GM23338 (cell line): ENCODE data around the gene DRC1.

Experiments used
- CTCF ChIP-seq, 2 experiments: fragments of 200-600 bp in 1 of 2; sonication (generic) in 1 of 2; conservative IDR thresholded peaks; 2 replicates each; pipeline versions ENCODE4 v1.5.1 to v1.6.1; 2016 to 2017; ENCODE audit warnings: antibody characterized with exemption in 2 of 2, low read depth in 2 of 2, mild to moderate bottlenecking in 2 of 2, moderate library complexity in 1 of 2
- EZH2 ChIP-seq: fragments of 200-600 bp; sonication (generic); IDR thresholded peaks from one replicate; pipeline ENCODE4 v1.8.0; 2017; ENCODE audit warnings: antibody characterized with exemption, mild to moderate bottlenecking, low read depth; ENCODE audit not compliant: unreplicated experiment
- EZH2phosphoT487 ChIP-seq: fragments of 200-600 bp; sonication (generic); IDR thresholded peaks from one replicate; pipeline ENCODE4 v1.8.1; 2018; ENCODE audit warnings: antibody characterized with exemption; ENCODE audit not compliant: unreplicated experiment
- POLR2AphosphoS5 ChIP-seq: IDR thresholded peaks from 2 replicates; pipeline ENCODE4 v1.6.1; 2016; ENCODE audit warnings: antibody characterized with exemption, low read depth

DNA sequence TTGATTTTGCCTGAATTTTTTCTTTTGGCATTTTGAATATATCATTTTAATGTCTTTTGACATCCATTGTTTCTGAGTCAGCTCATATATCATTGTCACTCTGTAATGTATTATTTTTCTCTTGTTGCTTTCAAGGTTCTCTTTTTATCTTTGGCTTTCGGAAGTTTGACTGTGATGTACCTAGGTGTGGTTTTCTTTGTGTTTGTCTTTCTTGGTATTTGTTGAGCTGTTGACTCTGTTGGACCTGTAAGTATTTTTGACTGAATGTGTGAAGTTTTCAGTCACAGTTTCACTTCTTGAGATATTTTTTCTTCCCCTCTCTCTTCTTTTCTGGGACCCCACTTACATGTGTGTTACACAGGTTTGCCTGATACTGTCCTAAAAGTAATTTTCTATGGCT lies 24.9 kb upstream of the DRC1 start:
- TF ChIP-seq CTCF (conservative IDR thresholded peaks at IDR 0.05; ENCODE audit: low read depth in 2 of 2) (no peak), POLR2AphosphoS5 (no peak), EZH2phosphoT487 (no peak), EZH2 (no peak)
